Activated naive CD8-positive, alpha-beta T cell treated with anti-CD3 and anti-CD28 coated beads, Interleukin-2, amount 10 ng/mL, durations not matched to agents 7 days and 5 days (primary cell): ENCODE data around the gene TTLL3. TPM values are rescaled to one million over a fixed set of nuclear protein-coding genes. Genes with fewer than 3 reads are reported as not detected.

ENCODE experiments used
- ATAC-seq: fragments of 150-1000 bp; cut with Tn5 transposase; one replicate; pipeline ENCODE4 v1.10.0; 2021; ENCODE audit warnings: low read depth, moderate library complexity
- POLR2A ChIA-PET: fragments of 350-600 bp; sonication (Branson Sonifier 250); formaldehyde crosslinking; loops from one replicate; lab custom pipeline; 2021; ENCODE audit warnings: antibody characterized with exemption; lab: Charles Lee
- DNase-seq: peaks from one replicate; pipeline ENCODE4 v3.0.0; 2021
- H3K27ac Mint-ChIP-seq: one replicate; pipeline ENCODE4 v1.8.0; 2022; ENCODE audit warnings: mild to moderate bottlenecking, mixed read lengths
- H3K27me3 Mint-ChIP-seq: one replicate; pipeline ENCODE4 v1.8.0; 2022; ENCODE audit warnings: mild to moderate bottlenecking, moderate library complexity, mixed read lengths
- H3K36me3 Mint-ChIP-seq: one replicate; pipeline ENCODE4 v1.8.0; 2021; ENCODE audit warnings: mild to moderate bottlenecking, mixed read lengths
- H3K4me1 Mint-ChIP-seq: one replicate; pipeline ENCODE4 v1.8.0; 2021; ENCODE audit warnings: mixed read lengths
- H3K4me3 Mint-ChIP-seq: one replicate; pipeline ENCODE4 v1.8.0; 2022; ENCODE audit warnings: mild to moderate bottlenecking, moderate library complexity, mixed read lengths
- H3K9me3 Mint-ChIP-seq: one replicate; pipeline ENCODE4 v1.8.0; 2021; ENCODE audit warnings: mixed read lengths
- total RNA-seq, 2 experiments: library from RNA; stranded (reverse); gene quantifications; one replicate each; pipeline ENCODE4 v1.2.3, GENCODE V29; 2021

Gene TTLL3
- total RNA-seq, 2 experiments from 2014 or later: 84.0 to 85.7 TPM

- no peak for ATAC-seq
- Mint-ChIP-seq H3K27ac (no peak overlapping the region), H3K9me3 (no peaks in the 10 kb centered on the region), H3K36me3 (peaks cover 46% of the 10 kb centered on the region), H3K4me1 (peaks cover 26% of the 10 kb centered on the region), H3K4me3 (no peak overlapping the region), H3K27me3 (no peaks in the 10 kb centered on the region)
- no peak for DNase-seq
- POLR2A ChIA-PET: no interaction called here
Observed at GRCh38 chr3:9797196-9797945, 12.7 kb upstream of the TTLL3 start.

- ATAC-seq (no peak), DNase-seq (no peak)
- Mint-ChIP-seq H3K36me3 (peaks cover 44% of the 10 kb centered on the region), H3K9me3 (no peaks in the 10 kb centered on the region), H3K4me3 (no peak overlapping the region), H3K27ac (no peak overlapping the region), H3K4me1 (peaks cover 10% of the 10 kb centered on the region), H3K27me3 (no peaks in the 10 kb centered on the region)
- POLR2A ChIA-PET: interaction anchor here (0.6 kb wide), 1 partner anchor 18 kb away, joined by 3 read pairs; no protein-coding TSS in a partner anchor
Observed at GRCh38 chr3:9800529-9800928, 9.5 kb upstream of the TTLL3 start.

- POLR2A ChIA-PET: interaction anchor here (0.8 to 1.1 kb wide), 2 partner anchors 11 to 21 kb away, joined by 3 read pairs; partner anchors contain the start of gene ARPC4
- Mint-ChIP-seq H3K27ac (no peak overlapping the region), H3K9me3 (no peaks in the 10 kb centered on the region), H3K4me1 (peaks cover 16% of the 10 kb centered on the region), H3K36me3 (peaks cover 39% of the 10 kb centered on the region), H3K4me3 (no peak overlapping the region), H3K27me3 (no peaks in the 10 kb centered on the region)
- no peak for DNase-seq
- ATAC-seq: no peak
Observed at GRCh38 chr3:9803494-9803893, 6.6 kb upstream of the TTLL3 start.

- Mint-ChIP-seq H3K4me3 (no peak overlapping the region), H3K36me3 (peaks cover 38% of the 10 kb centered on the region), H3K27me3 (no peaks in the 10 kb centered on the region), H3K27ac (no peak overlapping the region), H3K9me3 (no peaks in the 10 kb centered on the region), H3K4me1 (peaks cover 27% of the 10 kb centered on the region)
- POLR2A ChIA-PET: interaction anchor here (0.6 to 1.1 kb wide), 4 partner anchors 11 to 156 kb away, joined by 3 to 4 read pairs (median 4); partner anchors contain the start of genes ARPC4, MTMR14 and OGG1
- ATAC-seq (no peak), DNase-seq (no peak)
Observed at GRCh38 chr3:9804996-9805395, 5.1 kb upstream of the TTLL3 start.

GRCh38 chr3:9806137-9806536, 3.9 kb upstream of the TTLL3 start:
- Mint-ChIP-seq H3K27ac (no peak overlapping the region), H3K36me3 (peaks cover 35% of the 10 kb centered on the region), H3K27me3 (no peaks in the 10 kb centered on the region), H3K4me3 (no peak overlapping the region), H3K4me1 (peaks cover 32% of the 10 kb centered on the region), H3K9me3 (no peaks in the 10 kb centered on the region)
- DNase-seq (no peak), ATAC-seq (no peak)
- POLR2A ChIA-PET: interaction anchor here (4.5 kb wide), 1 partner anchor 13 kb away, joined by 36 read pairs; the partner anchor contains the start of genes ARPC4 and TADA3

GRCh38 chr3:9806688-9807589, 3.1 kb upstream of the TTLL3 start:
- POLR2A ChIA-PET: interaction anchor here (0.7 to 4.5 kb wide), 6 partner anchors 14 to 58 kb away, joined by 3 to 36 read pairs (median 8); partner anchors contain the start of genes ARPC4, CAMK1 and TADA3
- no peak overlapping the region for H3K4me3 Mint-ChIP-seq
- no peak overlapping the region for H3K27ac Mint-ChIP-seq
- H3K27me3 Mint-ChIP-seq: no peaks in the 10 kb centered on the region
- no peak for DNase-seq
- no peaks in the 10 kb centered on the region for H3K9me3 Mint-ChIP-seq
- ATAC-seq: no peak
- peaks cover 36% of the 10 kb centered on the region for H3K4me1 Mint-ChIP-seq
- peaks cover 39% of the 10 kb centered on the region for H3K36me3 Mint-ChIP-seq

DNA sequence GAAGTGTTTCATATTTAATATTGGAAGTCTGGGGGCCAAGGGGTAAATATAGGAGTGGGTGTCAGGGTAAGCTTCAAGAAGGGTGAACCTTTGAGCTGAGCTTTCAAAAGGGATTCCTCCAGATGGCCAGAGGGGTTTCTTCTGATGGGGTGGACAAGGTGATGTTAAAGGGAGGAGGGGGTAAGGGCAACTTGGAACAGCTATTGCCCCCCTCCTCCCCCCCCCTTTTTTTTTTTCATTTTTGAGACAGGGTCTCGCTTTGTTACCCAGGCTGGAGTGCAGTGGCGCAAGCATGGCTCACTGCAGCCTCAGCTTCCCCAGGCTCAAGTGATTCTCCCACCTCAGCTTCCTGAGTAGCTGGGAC, 2.1 kb upstream of the TTLL3 start:
- Mint-ChIP-seq H3K36me3 (peaks cover 35% of the 10 kb centered on the region), H3K27me3 (no peaks in the 10 kb centered on the region), H3K4me1 (peaks cover 36% of the 10 kb centered on the region), H3K27ac (peak overlapping the region; percentile 93), H3K9me3 (no peaks in the 10 kb centered on the region), H3K4me3 (no peak overlapping the region)
- DNase-seq: no peak
- no peak for ATAC-seq
- POLR2A ChIA-PET: interaction anchor here (1.1 to 4.5 kb wide), 8 partner anchors 15 to 445 kb away, joined by 3 to 36 read pairs (median 6); partner anchors contain the start of genes ARPC4, CAMK1, RPUSD3 and TADA3

DNA sequence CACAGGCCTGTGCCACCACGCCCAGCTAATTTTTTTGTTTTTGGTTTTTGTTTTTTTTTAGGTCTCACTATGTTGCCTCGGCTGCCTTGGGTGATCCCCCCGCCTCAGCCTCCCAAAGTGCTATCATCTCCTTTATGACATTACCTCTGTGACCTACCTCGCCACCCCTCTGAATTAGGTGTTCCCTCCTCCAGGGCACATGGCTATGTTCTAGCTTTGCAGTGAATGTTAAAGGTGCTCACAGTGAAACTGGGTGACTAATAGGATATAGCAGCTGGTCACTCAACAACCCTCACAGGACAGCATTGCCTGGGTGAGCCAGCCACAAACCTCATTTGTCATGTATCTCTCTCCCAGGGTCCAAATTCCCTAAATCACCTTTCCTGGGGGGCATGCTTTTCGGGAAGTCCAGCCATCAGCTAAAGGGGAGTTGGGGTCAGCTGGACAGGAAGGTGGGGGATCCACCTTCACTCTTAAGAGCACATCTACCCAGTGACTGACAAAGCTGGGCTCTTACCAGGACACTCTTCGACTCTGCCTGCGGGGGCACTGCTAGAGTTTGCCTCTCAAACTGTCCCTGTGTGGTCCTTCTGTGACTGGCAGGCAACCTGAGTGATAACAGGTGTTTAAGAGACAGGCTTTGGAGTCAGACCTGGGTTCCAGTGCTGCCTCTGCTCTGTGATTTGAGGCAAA, 1.6 kb upstream of the TTLL3 start:
- ATAC-seq (peak; percentile 76), DNase-seq (peak; percentile 55)
- H3K9me3 Mint-ChIP-seq: no peaks in the 10 kb centered on the region
- peaks cover 30% of the 10 kb centered on the region for H3K36me3 Mint-ChIP-seq
- peaks cover 34% of the 10 kb centered on the region for H3K4me1 Mint-ChIP-seq
- peak overlapping the region; percentile 93 for H3K27ac Mint-ChIP-seq
- POLR2A ChIA-PET: interaction anchor here (0.5 to 4.5 kb wide), 9 partner anchors 15 to 445 kb away, joined by 3 to 36 read pairs (median 6); partner anchors contain the start of genes ARPC4, CAMK1, RPUSD3 and TADA3
- peak overlapping the region; percentile 39 for H3K4me3 Mint-ChIP-seq
- no peaks in the 10 kb centered on the region for H3K27me3 Mint-ChIP-seq

GRCh38 chr3:9809239-9809614, 835 bp upstream of the TTLL3 start:
- peak; percentile 45 for DNase-seq
- peak overlapping the region; percentile 93 for H3K27ac Mint-ChIP-seq
- POLR2A ChIA-PET: interaction anchor here (0.5 to 4.5 kb wide), 11 partner anchors 16 to 452 kb away, joined by 3 to 36 read pairs (median 5); partner anchors contain the start of genes ARPC4, CAMK1, OGG1 and RPUSD3
- peaks cover 34% of the 10 kb centered on the region for H3K4me1 Mint-ChIP-seq
- peak; percentile 3 for ATAC-seq
- no peaks in the 10 kb centered on the region for H3K9me3 Mint-ChIP-seq
- peak overlapping the region; percentile 88 for H3K4me3 Mint-ChIP-seq
- no peaks in the 10 kb centered on the region for H3K27me3 Mint-ChIP-seq
- peaks cover 27% of the 10 kb centered on the region for H3K36me3 Mint-ChIP-seq

DNA sequence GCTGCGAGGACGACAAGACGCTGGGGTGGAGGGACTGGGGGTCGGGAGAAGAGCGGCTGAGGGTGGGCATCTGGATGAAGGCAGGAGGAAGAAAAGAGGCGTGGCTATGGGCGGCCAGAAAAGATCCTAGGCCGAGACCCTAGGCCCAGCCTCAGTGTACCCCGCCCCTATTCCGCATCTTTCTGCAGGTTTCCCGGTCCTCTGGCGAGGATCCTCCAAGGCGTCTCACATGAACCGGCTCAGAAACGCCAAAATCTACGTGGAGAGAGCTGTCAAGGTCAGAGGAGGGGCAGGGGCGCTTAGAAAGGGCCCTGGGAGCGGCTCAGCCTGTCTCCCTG, 340 bp downstream of the TTLL3 start:
- peak overlapping the region; percentile 31 for H3K4me3 Mint-ChIP-seq
- ATAC-seq (no peak), DNase-seq (no peak)
- no peaks in the 10 kb centered on the region for H3K27me3 Mint-ChIP-seq
- H3K27ac Mint-ChIP-seq: peak overlapping the region; percentile 2
- H3K9me3 Mint-ChIP-seq: no peaks in the 10 kb centered on the region
- POLR2A ChIA-PET: interaction anchor here (0.9 to 4.5 kb wide), 4 partner anchors 17 to 80 kb away, joined by 4 to 36 read pairs (median 8); partner anchors contain the start of genes ARPC4, CAMK1, JAGN1 and OGG1
- H3K4me1 Mint-ChIP-seq: peaks cover 34% of the 10 kb centered on the region
- H3K36me3 Mint-ChIP-seq: peaks cover 23% of the 10 kb centered on the region

DNA sequence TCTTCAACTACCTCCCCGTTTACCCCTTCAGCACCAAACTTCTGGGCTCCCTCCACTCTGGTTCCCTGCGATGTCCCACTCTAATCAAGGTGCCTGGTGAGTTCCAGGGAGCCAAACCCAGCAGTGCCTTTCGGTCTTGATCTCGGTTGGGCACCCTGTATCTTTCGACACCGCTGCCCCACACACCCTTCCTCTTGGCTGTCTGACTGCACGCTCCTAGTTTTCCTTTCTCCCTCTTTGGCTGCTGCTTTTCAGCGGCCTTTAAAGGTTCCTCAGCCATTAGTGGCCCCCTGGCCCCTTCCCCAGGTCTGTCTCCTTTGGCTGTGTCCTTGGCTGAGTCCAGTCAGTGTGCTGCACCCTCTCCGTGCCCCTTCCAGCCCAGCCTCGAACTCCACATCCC, 784 bp downstream of the TTLL3 start:
- Mint-ChIP-seq H3K27ac (peak overlapping the region; percentile 2), H3K36me3 (peaks cover 23% of the 10 kb centered on the region), H3K9me3 (no peaks in the 10 kb centered on the region), H3K4me3 (peak overlapping the region; percentile 31), H3K4me1 (peaks cover 34% of the 10 kb centered on the region), H3K27me3 (no peaks in the 10 kb centered on the region)
- no peak for ATAC-seq
- POLR2A ChIA-PET: no interaction called here
- no peak for DNase-seq

DNA sequence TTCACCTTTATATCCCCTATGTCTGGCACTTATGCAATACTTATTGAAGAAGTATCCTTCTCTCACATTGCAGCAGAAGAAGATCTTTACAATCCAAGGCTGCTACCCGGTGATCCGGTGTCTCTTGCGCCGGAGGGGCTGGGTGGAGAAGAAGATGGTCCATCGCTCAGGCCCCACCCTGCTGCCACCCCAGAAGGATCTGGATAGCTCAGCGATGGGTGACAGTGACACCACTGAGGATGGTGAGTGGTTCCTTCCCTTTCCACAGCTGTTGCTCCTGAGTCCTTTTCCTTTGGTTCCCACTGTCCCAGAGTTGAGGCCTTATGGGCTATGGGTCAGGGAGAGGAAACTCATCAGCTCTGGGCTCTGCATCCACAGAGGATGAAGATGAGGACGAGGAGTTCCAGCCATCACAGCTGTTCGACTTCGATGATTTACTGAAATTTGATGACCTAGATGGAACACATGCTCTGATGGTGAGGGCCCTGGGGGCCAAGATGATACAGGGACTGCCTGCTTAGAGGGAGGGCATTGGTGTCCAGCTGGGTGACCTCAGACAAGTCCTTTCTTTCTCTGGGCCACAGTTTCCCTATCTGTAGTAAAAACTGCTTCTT, 2.9 kb downstream of the TTLL3 start:
- H3K9me3 Mint-ChIP-seq: no peaks in the 10 kb centered on the region
- H3K4me3 Mint-ChIP-seq: no peak overlapping the region
- POLR2A ChIA-PET: interaction anchor here (0.6 kb wide), 1 partner anchor 201 kb away, joined by 3 read pairs; no protein-coding TSS in a partner anchor
- DNase-seq (no peak), ATAC-seq (no peak)
- no peaks in the 10 kb centered on the region for H3K27me3 Mint-ChIP-seq
- peaks cover 16% of the 10 kb centered on the region for H3K36me3 Mint-ChIP-seq
- no peak overlapping the region for H3K27ac Mint-ChIP-seq
- peaks cover 25% of the 10 kb centered on the region for H3K4me1 Mint-ChIP-seq
